Natural killer cell (primary cell): Measurements from ENCODE around the gene SLC32A1. TPM values are rescaled to one million over a fixed set of nuclear protein-coding genes. Genes with fewer than 3 reads are reported as not detected.

ENCODE experiments used
- ATAC-seq, 3 donors: fragments of 150-1000 bp in 2 of 3; fragments of 200-7000 bp in 1 of 3; cut with Tn5 transposase; 1 replicate in 1 of 3; 2 replicates in 2 of 3; pipeline ENCODE4 v1.10.0; 2021; ENCODE audit warnings: mild to moderate bottlenecking in 2 of 3, moderate library complexity in 2 of 3
- DNase-seq, 2 donors: peaks; one replicate each; pipeline versions ENCODE4 v3.0.0 to v3.0.0-alpha.2; 2013 to 2021; ENCODE audit warnings: mixed read lengths in 1 of 2
- H3K27ac ChIP-seq: one replicate; pipeline ENCODE4 v1.5.1; 2013; ENCODE audit warnings: mild to moderate bottlenecking, low read length
- H3K27me3 ChIP-seq: one replicate; pipeline ENCODE4 v1.6.1; 2013; ENCODE audit warnings: low read length; ENCODE audit not compliant: control insufficient read depth, insufficient read depth
- H3K36me3 ChIP-seq: one replicate; pipeline ENCODE4 v1.6.1; 2013; ENCODE audit warnings: low read length; ENCODE audit not compliant: control insufficient read depth, insufficient read depth
- H3K4me1 ChIP-seq: one replicate; pipeline ENCODE4 v1.6.1; 2013; ENCODE audit warnings: low read length; ENCODE audit not compliant: control insufficient read depth, insufficient read depth
- H3K4me3 ChIP-seq: one replicate; pipeline ENCODE4 v1.5.1; 2013; ENCODE audit warnings: low read length
- H3K9me3 ChIP-seq: one replicate; pipeline ENCODE4 v1.6.1; 2013; ENCODE audit warnings: low read length; ENCODE audit not compliant: control insufficient read depth, insufficient read depth
- H3K27ac Mint-ChIP-seq, 2 donors: one replicate each; pipeline ENCODE4 v1.8.0; 2022; ENCODE audit warnings: mild to moderate bottlenecking in 2 of 2, mixed read lengths in 2 of 2, moderate library complexity in 1 of 2
- H3K27me3 Mint-ChIP-seq, 2 donors: one replicate each; pipeline ENCODE4 v1.8.0; 2022; ENCODE audit warnings: low read depth in 2 of 2, mixed read lengths in 2 of 2
- H3K36me3 Mint-ChIP-seq: one replicate; pipeline ENCODE4 v1.8.0; 2022; ENCODE audit warnings: mixed read lengths
- H3K4me1 Mint-ChIP-seq, 2 donors: one replicate each; pipeline ENCODE4 v1.8.0; 2022; ENCODE audit warnings: mixed read lengths in 2 of 2
- H3K4me3 Mint-ChIP-seq: one replicate; pipeline ENCODE4 v1.8.0; 2022; ENCODE audit warnings: mild to moderate bottlenecking, moderate library complexity, mixed read lengths
- H3K9me3 Mint-ChIP-seq, 2 donors: one replicate each; pipeline ENCODE4 v1.8.0; 2022; ENCODE audit warnings: mixed read lengths in 2 of 2
- WGBS: methylation state at CpG from one replicate; pipeline ENCODE4 v1.1.7; 2013; ENCODE audit warnings: missing lambda C conversion rate; ENCODE audit not compliant: insufficient coverage; 5-methylcytosine and 5-hydroxymethylcytosine counted together
- intact Hi-C: fragments of 100-400 bp; cut with micrococcal nuclease; formaldehyde crosslinking; loops from one replicate; pipeline ENCODE4 v1.14.2; 2022
- total RNA-seq, 4 donors: library from RNA; stranded (reverse); fragments of 120-200 nt in 1 of 4; gene quantifications; one replicate each; pipeline versions ENCODE4 v1.2.3 to v1.2.4, GENCODE V29; 2013 to 2022
- TF ChIP-seq, protein P1 (sequence below): fragments of 200-600 bp; IDR thresholded peaks from one replicate; pipeline ENCODE4 v1.8.0; 2022; ENCODE audit warnings: antibody characterized with exemption

Gene SLC32A1
- total RNA-seq, 3 donors from 2014 or later (not counting 1 experiment from before 2014, with no cell fraction given) = not detected

DNA sequence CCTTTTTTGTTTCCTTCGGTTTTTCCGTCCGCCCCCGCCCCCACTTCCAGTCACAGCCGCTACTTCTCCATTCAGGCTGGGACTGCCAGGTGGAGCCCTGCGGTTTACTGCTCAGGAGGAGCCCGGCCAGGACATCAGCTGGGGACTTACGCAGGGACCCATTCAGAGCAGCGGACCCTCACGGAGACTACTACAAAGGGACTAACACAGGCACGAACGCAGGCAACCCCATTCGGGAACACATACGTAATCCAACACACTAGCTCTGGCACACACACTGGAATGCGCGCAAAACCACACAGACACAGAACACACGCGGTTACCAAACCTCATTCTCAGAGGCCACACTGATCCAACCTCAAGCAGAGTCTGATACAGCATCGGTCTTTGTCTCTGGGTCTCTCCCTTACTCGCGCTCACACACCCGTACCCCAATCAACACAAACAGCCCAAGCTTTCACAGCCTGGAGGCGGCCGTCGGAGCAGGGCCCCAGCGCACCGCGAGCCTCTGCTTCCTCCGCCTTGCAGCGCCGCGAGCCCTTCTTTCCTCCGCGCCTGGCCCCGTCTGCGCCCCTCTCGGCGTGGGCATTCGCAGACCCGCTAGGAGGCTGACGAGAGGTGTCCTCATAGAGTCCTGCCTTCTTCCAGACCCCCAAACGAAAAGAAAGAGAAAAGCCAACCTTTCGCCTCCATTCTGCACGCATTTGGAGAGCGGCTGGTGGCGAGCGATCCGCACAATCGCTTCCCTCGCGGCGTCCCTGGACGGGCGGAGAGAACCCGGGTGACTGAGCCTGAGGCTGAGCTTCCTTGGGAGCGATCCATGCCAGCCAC lies 1.1 kb upstream of the SLC32A1 start:
- DNase-seq (peak in 1 of 2 donors; percentile 24), ATAC-seq (no peak)
- TF ChIP-seq, protein P1, sequence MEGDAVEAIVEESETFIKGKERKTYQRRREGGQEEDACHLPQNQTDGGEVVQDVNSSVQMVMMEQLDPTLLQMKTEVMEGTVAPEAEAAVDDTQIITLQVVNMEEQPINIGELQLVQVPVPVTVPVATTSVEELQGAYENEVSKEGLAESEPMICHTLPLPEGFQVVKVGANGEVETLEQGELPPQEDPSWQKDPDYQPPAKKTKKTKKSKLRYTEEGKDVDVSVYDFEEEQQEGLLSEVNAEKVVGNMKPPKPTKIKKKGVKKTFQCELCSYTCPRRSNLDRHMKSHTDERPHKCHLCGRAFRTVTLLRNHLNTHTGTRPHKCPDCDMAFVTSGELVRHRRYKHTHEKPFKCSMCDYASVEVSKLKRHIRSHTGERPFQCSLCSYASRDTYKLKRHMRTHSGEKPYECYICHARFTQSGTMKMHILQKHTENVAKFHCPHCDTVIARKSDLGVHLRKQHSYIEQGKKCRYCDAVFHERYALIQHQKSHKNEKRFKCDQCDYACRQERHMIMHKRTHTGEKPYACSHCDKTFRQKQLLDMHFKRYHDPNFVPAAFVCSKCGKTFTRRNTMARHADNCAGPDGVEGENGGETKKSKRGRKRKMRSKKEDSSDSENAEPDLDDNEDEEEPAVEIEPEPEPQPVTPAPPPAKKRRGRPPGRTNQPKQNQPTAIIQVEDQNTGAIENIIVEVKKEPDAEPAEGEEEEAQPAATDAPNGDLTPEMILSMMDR = no peak
- H3K9me3 ChIP-seq = no peaks in the 10 kb centered on the region
- peaks cover 77 to 84% of the 10 kb centered on the region in 2 donors for H3K27me3 Mint-ChIP-seq
- H3K27me3 ChIP-seq = peaks cover 61% of the 10 kb centered on the region
- H3K4me1 ChIP-seq = peaks cover 51% of the 10 kb centered on the region
- H3K27ac Mint-ChIP-seq = no peak overlapping the region
- no peak overlapping the region for H3K4me3 ChIP-seq
- H3K9me3 Mint-ChIP-seq = no peaks in the 10 kb centered on the region
- H3K27ac ChIP-seq = no peak overlapping the region
- intact Hi-C loops = no loop called here
- H3K36me3 ChIP-seq = no peaks in the 10 kb centered on the region
- no peaks in the 10 kb centered on the region for H3K36me3 Mint-ChIP-seq
- 3% methylated on average over 56 of the region's 56 CpGs for WGBS
- peaks cover 28 to 30% of the 10 kb centered on the region in 2 donors for H3K4me1 Mint-ChIP-seq
- H3K4me3 Mint-ChIP-seq = peak overlapping the region; percentile 19

DNA sequence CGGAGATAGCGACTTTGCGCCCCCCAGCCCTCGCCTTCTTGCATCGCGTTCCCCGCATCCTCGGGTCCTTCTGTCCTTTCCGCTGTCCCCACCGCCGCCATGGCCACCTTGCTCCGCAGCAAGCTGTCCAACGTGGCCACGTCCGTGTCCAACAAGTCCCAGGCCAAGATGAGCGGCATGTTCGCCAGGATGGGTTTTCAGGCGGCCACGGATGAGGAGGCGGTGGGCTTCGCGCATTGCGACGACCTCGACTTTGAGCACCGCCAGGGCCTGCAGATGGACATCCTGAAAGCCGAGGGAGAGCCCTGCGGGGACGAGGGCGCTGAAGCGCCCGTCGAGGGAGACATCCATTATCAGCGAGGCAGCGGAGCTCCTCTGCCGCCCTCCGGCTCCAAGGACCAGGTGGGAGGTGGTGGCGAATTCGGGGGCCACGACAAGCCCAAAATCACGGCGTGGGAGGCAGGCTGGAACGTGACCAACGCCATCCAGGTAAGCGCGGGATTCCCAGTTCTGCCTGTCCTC lies 401 bp downstream of the SLC32A1 start:
- Histone ChIP-seq H3K4me1 (peaks cover 66% of the 10 kb centered on the region), H3K27ac (no peak overlapping the region), H3K27me3 (peaks cover 74% of the 10 kb centered on the region), H3K9me3 (no peaks in the 10 kb centered on the region), H3K36me3 (no peaks in the 10 kb centered on the region), H3K4me3 (no peak overlapping the region)
- TF ChIP-seq, protein P1 = no peak
- H3K27ac Mint-ChIP-seq = no peak overlapping the region
- H3K9me3 Mint-ChIP-seq = no peaks in the 10 kb centered on the region
- peaks cover 6% of the 10 kb centered on the region for H3K36me3 Mint-ChIP-seq
- intact Hi-C loops = no loop called here
- WGBS = 8% methylated on average over 46 of the region's 46 CpGs
- DNase-seq (peak in 1 of 2 donors; percentile 8), ATAC-seq (no peak)
- peak overlapping the region; percentile 25 for H3K4me3 Mint-ChIP-seq
- H3K27me3 Mint-ChIP-seq = peaks cover 81 to 84% of the 10 kb centered on the region in 2 donors
- peaks cover 39 to 40% of the 10 kb centered on the region in 2 donors for H3K4me1 Mint-ChIP-seq

DNA sequence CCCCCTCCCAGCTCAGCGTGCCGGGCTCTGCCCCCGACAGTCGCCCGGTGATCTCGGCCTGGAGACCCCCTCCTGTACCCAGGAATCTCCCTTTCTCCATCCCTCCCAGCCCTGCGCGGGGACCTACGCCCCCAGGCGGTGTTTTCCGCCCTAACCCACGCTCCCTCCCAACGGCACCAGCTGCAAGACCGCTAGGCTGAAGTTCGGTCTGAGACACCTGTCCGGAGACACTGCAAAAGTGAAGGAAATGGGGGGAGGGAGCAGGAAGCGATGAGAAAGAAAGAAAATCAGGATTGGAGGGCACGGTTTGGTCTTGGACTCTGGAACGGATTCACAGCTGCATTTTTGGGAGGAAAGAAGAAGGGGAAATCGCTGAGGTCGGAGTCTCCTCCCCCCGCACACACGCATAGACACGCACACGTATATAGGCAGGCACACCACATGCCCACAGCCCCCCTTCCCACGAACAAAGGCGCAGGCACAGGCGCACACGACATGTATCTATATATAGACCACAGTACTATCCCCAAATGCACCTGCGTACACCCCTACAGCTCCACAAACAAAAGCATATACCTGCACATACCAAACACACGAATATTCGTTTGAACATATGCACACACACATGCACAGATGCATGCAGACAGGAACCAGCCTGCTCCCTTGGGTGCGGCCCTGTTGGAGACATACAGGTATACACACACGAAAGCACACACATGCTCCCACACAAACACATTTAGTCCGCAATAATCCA lies 1.0 kb downstream of the SLC32A1 start:
- WGBS = 5% methylated on average over 35 of the region's 35 CpGs
- DNase-seq = peak in 1 of 2 donors; percentile 48
- ATAC-seq = no peak
- H3K4me1 ChIP-seq = peaks cover 72% of the 10 kb centered on the region
- Mint-ChIP-seq H3K27ac (no peak overlapping the region), H3K9me3 (no peaks in the 10 kb centered on the region), H3K4me1 (peaks cover 46% of the 10 kb centered on the region in 2 donors), H3K36me3 (peaks cover 6% of the 10 kb centered on the region), H3K27me3 (peaks cover 86 to 90% of the 10 kb centered on the region in 2 donors), H3K4me3 (peak overlapping the region; percentile 46)
- intact Hi-C loops = no loop called here
- H3K27me3 ChIP-seq = peaks cover 81% of the 10 kb centered on the region
- H3K9me3 ChIP-seq = no peaks in the 10 kb centered on the region
- no peak overlapping the region for H3K27ac ChIP-seq
- no peaks in the 10 kb centered on the region for H3K36me3 ChIP-seq
- TF ChIP-seq, protein P1 = no peak
- no peak overlapping the region for H3K4me3 ChIP-seq
